Measurements from ENCODE around the gene TAS2R40.

DNA sequence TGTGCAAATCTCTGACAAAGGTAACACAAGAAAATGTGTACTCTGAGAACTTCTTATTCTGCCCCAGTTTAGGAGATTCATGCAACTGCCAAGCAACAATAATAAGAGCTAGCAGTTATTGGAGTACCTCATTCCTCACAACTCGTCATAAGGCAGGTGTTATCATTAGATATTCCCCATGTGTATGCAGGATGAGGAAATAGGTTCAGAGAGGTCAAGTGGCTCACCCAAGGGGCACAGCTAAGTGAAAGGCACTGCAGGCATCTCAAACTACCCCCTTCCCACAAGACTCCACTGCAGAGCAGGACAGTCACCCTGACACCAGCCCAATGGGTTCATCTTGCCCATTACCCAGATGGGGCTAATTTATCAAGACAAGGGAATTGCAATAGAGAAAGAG is 40.1 kb downstream of the TAS2R40 start:
- TF ChIP-seq CTCF (IDR thresholded peaks at IDR 0.05; ENCODE audit: poor library complexity, severe bottlenecking) (no peak), REST (IDR thresholded peaks at IDR 0.05; ENCODE audit: borderline replicate concordance) (no peak)
